HL-60/S4 treated with phorbol 12-myristate 13-acetate at 8.2 ng/mL for 4 days and 3 days (cell line): ENCODE data around the gene SDK1.

ENCODE experiments used
- in situ Hi-C: fragments of 300-500 bp; cut with MboI; formaldehyde crosslinking; loops from 2 replicates; pipeline ENCODE4 v1.15.0; 2022; ENCODE audit warnings: low sequenced_read_pairs

SDK1 gene

GRCh38 chr7:3453398-3453797 lies 152.3 kb downstream of the SDK1 start:
- in situ Hi-C loops, result no loop called here

DNA sequence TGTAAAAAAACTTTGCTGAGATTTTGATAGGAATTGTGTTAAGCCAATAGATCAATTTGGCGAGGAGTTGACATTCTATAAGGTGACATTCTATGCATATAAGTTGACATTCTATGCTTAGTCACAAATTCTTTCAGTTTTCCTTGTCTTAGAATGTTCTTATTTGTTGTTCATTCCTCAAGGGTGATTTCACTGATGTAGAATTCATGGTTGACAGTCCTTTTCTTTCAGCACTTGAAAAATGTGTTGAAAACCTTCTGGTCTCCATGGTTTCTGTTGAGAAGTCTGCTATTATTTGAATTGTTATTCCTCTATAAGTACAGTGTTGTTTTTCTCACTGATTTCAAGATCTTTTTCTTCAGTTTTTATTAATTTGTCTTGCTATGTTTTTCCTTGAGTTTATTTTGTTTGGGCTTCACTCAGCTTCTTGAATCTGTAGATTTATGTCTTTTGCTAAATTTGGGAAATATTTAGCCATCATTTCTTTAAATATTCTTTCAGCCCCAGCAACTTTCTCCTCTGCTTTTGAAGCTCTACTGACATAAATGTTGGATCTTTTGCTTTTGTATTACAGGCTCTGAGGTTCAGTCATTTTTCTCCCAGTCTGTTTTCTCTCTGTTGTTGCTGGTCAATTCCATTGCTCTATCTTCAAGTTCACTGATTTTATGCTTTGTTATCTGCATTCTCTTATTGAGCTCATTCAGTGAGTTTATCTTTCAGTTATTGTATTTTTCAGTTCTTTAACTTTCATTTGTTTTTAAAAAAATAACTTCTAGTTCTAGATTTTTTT lies 154.9 kb downstream of the SDK1 start:
- in situ Hi-C loops, result no loop called here

DNA sequence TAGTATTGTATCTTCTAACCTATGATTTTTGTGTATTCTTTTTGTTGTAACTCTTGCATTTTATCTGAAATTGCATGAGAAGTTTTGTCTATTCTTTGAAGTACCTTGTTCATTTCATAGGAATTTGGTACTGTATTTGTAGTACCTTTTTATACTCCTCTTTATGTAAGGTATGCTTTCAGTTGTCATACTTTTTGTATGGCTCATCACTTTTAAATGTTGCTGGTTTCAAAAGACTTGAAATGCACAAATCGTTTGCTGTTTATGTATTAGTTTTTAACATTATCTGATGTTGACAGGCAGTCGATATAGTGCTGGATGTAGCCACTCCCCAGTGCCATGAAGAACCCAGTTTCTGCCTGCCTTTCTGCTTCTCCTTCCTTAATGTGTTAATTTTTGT lies 158.1 kb downstream of the SDK1 start:
- in situ Hi-C loops, result no loop called here

GRCh38 chr7:3461923-3462322 lies 160.9 kb downstream of the SDK1 start:
- in situ Hi-C loops, result no loop called here

DNA sequence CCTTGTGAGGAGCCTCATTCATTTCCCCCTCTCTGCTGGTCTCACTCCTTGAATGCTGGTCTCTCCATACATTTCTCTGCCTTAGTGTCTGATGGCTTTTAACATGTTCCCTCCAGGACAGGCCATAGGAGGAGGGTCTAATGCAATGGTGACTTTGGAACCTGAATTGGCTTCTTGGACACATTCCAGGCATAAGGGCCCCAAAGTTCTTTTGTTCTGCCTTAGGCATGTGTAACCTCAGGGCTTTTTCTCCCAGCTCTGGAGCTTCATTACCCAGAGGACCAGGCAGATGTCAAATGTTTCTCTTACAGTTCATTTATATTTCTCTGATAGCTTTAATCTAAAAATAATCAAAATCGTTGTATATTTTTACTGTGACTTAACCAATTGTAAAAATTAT lies 162.6 kb downstream of the SDK1 start:
- in situ Hi-C loops, result no loop called here

DNA sequence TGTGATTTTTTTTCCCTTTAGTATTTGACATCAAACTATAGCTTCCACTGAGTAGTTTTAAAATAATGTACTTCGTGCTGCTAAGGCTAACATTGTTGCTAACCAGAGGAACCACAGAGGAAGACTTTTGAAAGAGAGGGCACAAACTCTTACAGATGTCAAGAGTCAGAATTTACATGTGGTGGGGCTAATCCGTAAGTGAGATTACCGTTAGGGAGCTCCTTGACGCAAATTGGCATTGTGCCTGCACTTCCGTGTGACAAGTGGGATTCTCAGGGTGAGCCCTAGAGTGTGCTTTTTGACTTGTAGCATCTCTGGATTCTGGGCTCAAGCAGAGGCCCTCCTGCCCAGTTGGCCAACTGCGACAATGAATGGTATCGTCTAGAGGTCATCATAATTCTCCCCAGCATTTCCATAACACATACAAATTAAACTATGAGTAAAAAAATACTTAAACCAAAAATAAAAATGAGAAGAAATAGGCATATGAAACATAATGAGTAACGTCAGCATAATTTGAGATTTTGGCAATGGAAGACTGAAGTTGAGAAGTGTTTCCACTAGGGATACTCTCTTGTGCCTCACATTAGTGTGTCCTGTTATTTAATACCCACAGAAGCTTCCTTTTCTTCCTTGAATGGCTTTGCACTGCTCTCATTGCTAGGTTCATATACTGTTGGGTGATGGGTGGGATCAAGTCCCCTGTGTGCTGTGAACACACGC lies 164.0 kb downstream of the SDK1 start:
- in situ Hi-C loops, result no loop called here

DNA sequence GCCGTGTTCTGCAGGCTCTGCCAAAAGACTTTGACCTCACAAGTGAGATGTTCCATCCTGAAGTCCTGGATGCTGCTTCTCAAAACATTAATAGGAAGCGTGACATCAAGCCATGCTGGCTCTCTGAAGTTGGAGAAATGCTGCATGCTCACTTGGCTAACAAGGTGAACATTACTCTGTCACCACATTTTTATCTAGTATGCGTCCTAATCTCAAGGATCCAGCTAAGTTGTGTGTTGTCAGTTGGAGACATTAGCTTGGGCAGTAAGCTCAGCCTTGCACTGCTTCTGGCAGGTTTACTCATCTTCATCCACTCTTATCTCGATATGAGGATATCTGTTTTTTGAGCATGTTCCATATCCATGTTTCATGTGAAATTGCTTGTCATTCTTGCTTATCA lies 165.2 kb downstream of the SDK1 start:
- in situ Hi-C loops, result no loop called here

DNA sequence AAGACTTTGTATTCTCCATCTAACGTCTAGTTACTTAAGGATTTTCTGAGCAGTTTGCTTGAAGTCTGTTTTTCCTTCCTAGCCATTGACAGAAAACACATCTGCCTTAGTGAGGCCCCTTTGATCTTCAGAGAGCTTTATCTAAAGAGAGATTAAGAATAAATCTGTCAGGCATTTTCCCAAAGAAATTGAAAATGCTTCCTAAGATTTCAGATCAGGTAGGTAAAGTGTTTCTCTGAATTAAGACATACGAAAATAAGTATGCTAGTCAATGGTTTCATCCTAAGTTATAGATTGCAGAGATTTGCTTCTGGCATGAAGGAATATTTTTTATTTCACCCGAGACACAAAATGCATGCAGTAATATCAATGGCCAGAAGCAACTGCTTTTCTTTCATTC lies 168.6 kb downstream of the SDK1 start:
- in situ Hi-C loops, result no loop called here

DNA sequence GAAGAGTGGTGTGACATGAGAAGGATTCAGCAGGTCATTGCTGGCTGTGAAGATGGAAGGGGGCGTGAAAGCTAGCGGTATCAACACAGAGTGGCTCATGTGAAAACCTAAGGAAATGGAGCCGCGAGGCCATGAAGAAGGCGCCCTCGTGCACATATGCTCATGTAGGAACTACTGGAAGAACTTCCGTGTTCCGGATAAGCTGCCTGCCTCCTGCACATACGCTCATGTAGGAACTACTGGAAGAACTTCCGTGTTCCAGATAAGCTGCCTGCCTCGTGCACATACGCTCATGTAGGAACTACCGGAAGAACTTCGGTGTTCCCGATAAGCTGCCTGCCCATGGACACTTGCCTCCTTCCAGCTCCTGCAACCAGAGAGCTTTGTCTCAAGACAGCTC lies 179.1 kb downstream of the SDK1 start:
- in situ Hi-C loops, result no loop called here

GRCh38 chr7:3481435-3481834 lies 180.4 kb downstream of the SDK1 start:
- in situ Hi-C loops, result no loop called here

GRCh38 chr7:3482147-3482921 lies 181.3 kb downstream of the SDK1 start:
- in situ Hi-C loops, result no loop called here

- in situ Hi-C loops, result no loop called here
Measured at GRCh38 chr7:3486841-3487240, 185.8 kb downstream of the SDK1 start.

DNA sequence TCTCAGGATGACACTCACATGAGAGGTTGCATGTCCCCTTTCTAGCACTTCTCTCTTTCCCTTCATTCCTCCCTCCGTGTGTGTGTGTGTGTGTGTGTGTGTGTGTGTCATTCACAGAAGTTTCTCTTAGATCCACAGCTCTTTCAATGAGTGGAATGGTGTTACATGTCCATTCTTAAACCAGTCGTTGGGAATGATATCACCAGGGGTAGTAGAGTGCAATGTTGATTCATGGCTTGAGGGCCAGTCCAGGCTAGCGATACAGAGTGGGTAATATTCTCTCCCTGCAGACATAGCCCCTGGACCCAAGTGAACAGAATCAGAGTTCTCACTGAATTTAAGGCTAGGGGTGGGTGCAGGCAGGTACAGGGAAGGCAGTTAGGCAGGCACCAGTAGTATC lies 187.8 kb downstream of the SDK1 start:
- in situ Hi-C loops, result no loop called here

GRCh38 chr7:3493499-3493898 lies 192.4 kb downstream of the SDK1 start:
- in situ Hi-C loops, result no loop called here

DNA sequence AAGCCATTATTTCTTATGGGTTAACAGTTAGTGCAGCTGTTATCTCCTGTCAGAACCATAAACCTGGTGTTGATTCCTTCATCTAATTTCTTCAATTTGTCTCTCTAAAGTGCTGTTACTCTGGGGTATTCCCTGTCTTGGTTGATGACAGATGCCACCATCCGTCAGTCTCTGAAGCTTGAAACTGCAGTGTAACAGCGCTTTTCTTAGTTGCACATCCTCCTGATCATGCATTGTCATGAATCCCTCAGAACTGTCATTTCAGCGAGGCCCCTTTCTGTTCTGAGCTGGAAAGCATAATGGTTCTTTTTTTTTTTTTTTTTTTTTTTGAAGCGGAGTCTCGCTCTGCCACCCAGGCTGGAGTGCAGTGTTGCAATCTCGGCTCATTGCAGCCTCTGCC lies 193.9 kb downstream of the SDK1 start:
- in situ Hi-C loops, result no loop called here

DNA sequence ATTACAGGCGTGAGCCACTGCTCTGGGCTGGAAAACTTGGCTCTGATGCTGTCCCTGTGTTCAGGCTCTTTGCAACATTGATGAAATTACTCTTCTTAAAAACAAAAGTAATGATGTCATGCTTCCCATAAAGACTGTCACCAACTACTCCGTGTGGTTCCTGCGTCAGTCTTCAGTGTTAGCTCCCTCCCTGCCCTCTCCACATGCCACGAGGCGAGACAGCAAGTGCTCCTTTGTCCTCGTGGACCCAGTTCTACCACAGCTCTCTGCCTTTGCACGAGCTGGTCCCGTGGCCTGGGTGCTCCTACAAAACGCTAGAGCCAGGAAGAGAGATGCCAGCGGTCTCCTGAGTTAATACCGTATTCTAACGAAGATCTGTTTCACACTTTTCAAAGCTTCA lies 194.5 kb downstream of the SDK1 start:
- in situ Hi-C loops, result no loop called here

DNA sequence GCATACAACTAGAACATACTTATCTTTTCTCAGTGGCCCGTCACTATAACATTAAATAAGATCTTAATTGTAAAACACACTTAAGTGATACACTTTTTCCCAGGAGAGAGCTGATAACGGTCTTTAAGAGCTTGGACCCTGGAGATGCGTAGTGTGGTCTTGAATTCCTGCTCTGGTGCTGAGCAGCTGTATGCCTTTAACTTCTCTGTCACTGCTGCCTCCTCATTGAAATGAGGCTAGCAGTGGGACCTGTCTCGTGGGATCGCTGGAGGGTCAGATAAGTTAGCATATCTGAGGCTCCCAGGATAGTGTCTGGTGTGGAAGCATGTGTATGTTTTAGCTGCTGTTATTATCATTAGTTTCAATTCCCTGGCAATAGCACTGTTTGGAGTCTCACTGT lies 194.9 kb downstream of the SDK1 start:
- in situ Hi-C loops, result no loop called here

- in situ Hi-C loops, result no loop called here
Measured at GRCh38 chr7:3497796-3498195, 196.7 kb downstream of the SDK1 start.

GRCh38 chr7:3501671-3502070 lies 200.6 kb downstream of the SDK1 start:
- in situ Hi-C loops, result no loop called here

- in situ Hi-C loops, result no loop called here
Measured at GRCh38 chr7:3504384-3504783, 203.3 kb downstream of the SDK1 start.

DNA sequence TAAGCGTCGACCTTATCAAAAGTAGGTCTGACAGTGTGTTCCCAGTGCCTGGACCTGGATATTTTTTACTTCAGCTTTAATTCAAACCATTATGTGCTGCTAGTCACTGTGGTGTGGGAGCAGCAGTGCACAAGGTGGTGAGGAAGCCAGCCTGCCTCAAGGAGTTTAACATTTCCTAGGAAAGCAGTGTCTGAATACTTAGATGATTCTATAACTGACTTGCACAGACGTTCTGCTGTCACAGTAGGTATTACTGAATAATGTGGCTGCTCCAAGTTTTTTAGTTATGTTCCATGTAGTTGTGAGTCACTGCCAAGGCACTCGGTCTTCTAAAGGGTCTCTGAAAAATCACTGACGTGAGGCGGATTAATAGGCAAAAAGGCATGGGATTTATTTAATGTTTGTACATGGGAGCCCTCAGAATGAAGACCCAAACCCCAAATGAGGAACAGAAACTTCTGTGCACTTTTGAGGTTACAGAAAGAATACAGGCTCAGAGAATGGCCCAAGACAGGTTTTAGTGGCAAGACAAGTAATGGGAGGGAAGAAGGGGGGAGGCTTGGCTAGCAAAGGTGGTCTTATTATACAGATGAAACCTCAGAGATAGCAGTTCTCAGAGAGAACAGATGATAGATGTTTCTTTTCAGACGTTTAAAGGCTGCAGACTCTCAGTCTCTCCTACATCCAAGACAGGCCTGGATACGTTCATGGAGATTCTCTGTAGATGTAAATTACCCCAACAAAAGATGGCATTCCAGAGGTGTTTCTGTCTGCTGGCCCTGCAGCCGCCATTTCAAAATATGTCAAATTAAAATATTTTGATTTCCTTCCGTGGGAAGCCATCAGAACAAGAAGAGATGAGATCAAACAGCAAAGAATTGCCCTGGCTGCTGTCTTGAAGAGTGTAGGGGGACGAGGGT lies 209.3 kb downstream of the SDK1 start:
- in situ Hi-C loops, result no loop called here
